H4 (cell line): Measurements from ENCODE around the gene MPND. TPM values are rescaled to one million over a fixed set of nuclear protein-coding genes. Genes with fewer than 3 reads are reported as not detected.
A peak's percentile ranks its signal among the peaks of the same experiment; 100 is the strongest.

Experiments
- DNase-seq: peaks from one replicate; pipeline ENCODE4 v3.0.0-alpha.2; 2015; ENCODE audit warnings: low spot score
- total RNA-seq: library from RNA; depleted of rRNA; stranded (reverse); fragments of >200 nt; shearing (Covaris generic); gene quantifications from 2 replicates; pipeline ENCODE4 v1.2.3, GENCODE V29; 2014; rRNA removed

Gene MPND, protein sequence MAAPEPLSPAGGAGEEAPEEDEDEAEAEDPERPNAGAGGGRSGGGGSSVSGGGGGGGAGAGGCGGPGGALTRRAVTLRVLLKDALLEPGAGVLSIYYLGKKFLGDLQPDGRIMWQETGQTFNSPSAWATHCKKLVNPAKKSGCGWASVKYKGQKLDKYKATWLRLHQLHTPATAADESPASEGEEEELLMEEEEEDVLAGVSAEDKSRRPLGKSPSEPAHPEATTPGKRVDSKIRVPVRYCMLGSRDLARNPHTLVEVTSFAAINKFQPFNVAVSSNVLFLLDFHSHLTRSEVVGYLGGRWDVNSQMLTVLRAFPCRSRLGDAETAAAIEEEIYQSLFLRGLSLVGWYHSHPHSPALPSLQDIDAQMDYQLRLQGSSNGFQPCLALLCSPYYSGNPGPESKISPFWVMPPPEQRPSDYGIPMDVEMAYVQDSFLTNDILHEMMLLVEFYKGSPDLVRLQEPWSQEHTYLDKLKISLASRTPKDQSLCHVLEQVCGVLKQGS
- 1.7 and 2.9 TPM in 2 replicates for total RNA-seq

DNA sequence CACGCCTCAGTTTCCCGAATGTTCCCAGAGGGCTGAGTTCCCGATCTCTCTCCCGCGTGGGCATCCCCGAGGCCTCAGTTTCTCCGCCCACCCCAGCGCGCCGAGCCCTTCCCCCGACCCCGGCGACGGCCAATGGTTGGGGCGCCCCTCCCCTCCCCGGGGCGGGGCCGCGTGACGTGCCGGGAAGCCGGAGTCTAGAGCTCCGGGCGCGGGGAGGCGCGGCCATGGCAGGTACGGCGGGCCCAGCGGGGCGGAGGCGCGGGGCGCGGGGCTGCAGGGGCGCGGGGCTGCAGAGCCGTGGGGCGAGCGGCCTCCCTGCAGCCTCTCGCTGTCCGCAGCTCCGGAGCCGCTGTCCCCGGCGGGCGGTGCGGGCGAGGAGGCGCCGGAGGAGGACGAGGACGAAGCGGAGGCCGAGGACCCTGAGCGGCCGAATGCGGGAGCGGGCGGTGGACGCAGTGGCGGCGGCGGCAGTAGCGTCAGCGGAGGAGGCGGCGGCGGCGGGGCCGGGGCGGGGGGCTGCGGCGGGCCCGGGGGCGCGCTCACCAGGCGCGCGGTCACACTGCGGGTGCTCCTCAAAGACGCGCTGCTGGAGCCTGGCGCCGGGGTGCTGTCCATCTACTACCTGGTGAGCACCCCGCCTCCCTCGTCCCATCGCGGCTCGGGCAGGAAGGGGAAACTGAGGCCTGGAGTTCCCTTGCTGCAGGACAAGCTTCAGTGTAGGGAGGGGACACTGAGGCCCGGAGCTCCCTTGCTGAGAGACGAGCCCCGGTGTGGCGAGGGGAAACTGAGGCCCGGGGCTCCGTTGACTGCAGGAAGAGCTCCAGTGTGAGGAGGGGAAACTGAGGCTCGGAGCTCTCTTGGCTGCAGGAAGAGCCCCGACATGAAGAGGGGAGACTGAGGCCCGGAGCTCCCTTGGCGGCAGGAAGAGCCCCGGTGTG is at the start of gene MPND:
TSS of gene MPND (plus strand) at position 193 of the 938 bp plus-strand sequence. CDS start at position 225, 32 bp downstream.
- peak; percentile 59 for DNase-seq

DNA sequence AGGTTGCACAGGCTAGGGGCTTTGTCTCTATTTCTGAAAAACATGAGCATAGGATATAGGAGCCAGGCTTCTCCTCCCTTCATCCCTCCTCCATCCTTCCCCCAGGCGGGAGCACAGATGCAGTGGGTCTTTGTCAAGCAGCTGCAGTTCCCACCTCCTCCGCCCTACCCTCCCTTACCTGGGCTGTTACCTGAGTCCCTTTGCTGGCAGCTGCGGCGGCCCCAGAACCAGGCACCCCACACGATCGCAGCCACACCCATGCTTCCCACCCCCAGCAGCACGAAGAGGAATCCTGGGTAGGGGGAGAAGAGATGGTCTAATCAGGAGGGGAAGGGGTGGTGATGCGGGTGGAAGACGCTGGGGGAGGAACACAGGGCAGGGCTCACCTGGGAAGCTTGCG is 49.0 kb upstream of the MPND start:
- no peak for DNase-seq

DNA sequence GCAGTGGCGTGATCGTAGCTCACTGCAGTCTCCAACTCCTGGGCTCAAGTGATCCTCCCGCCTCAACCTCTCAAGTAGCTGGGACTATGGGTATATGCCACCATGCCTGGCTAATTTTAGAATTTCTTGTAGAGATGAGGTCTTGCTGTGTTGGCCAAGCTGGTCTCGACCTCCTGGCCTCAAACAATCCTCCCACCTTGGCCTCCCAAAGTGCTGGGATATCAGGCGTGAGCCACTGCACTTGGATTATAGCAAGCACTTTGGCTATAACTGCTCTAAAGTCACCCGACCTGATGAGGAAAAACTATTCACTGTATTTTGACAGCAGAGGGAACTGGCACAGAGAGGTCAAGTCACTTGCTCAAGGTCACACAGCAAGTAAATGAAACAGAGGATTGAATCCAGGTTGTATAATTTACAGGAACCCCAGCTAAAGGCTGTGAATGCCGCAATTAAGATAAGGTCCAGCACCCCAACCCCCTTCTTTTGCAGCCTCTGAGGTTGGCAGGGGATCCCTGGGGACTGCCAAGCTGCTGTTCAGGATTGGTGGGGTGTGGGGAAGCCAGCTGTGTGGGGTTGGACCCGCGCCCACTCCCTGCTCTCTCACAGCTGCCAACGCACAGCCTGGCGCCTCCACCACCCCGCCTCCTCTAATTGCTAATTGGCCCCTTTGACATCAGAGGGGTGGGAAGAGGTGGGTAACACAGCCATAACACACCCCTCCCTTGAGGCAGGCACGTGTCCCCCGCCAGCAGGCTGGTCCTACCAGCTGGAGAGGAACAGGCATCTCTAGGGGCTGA is 47.2 kb upstream of the MPND start:
- peak; percentile 66 for DNase-seq

DNA sequence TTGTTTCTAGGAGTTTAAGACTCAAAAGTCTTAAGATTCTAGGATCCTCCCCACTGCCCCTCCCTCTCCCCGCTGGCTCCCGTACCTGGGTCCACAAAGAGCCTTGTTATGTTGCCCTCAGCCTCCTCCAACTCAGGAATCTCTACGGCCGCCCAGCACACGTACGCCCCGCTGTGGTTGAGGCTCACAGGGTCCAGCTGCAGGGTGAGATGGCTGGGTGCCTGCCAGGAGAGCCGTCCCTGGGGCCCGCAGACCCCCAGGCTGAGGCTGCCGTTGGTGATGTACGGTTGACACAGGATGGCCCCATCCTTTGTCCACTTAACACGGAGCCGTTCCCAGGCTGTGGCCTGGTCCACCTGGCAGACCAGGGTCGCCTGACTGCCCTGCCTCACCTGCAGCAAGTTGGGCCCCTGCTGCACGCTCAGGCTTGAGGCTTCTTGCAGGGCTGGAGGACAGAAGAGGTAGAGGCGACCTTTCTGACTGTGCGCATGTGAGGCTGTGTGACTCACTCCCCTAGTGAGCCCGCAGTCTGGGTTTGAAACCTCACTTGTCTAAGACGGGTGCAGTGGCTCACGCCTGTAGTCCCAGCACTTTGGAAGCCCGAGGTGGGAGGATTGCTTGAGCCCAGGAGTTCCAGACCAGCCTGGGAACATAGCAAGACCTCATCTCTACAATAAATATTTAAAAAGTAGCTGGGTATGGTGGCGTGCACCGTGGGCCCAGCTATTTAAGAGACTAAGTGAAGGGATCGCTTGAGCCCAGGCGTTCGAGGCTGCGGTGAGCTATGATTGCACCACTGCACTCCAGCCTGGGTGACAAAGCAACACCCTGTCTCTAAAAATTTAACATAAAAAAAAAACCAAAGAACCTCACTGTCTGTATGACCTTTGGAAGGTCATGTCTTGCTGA is 45.2 kb upstream of the MPND start:
- no peak for DNase-seq

DNA sequence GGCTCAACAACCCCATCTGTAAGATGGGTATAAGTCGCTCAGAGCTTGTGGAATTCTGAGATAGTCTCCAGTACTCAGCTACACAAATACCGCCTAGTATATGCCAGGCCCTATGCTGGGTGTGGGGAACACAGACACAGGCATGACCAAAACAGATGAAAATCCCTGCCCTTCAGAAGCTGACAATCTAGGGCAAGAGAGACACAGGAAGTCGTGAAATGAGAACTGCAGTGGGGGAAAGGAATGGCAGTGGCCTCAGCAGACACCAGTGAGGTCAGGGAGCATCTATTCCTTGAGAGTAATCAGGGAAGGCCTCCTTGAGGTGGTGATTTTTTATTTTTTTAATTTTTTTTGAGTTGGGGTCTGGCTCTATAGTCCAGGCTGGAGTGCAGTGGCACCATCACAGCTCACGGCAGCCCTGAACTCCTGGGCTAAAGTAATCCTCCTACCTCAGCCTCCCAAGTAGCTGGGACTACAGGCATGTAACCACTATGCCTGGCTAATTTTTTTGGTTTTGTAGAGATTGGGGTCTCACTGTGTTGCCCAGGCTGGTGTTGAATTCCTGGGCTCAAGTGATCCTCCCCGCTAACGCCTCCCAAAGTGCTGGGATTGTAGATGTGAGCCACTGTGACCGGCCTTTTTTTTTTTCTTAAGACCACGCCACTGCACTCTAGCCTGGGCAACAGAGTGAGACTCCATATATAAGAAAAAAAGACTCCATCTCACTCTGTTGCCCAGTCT is 44.4 kb upstream of the MPND start:
- DNase-seq = no peak

DNA sequence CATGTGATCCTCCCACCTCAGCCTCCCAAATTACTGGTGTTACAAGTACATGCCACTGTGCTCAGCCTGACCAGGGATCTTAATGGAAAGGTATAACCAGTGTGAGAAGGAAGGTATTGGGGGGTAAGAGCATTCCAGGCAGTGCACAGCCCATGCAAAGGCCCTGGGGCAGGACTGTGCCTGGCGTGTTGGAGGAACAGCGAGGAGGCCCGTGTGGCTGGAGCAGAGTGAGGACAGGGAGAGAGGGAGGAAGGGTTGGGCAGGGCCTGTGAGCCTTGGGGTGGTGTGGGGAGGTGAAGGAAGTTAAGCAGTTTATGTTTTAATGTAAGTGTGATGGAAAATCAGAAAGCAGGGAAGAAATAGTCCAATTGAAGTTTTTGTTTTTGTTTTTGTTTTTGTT is 42.8 kb upstream of the MPND start:
- no peak for DNase-seq

DNA sequence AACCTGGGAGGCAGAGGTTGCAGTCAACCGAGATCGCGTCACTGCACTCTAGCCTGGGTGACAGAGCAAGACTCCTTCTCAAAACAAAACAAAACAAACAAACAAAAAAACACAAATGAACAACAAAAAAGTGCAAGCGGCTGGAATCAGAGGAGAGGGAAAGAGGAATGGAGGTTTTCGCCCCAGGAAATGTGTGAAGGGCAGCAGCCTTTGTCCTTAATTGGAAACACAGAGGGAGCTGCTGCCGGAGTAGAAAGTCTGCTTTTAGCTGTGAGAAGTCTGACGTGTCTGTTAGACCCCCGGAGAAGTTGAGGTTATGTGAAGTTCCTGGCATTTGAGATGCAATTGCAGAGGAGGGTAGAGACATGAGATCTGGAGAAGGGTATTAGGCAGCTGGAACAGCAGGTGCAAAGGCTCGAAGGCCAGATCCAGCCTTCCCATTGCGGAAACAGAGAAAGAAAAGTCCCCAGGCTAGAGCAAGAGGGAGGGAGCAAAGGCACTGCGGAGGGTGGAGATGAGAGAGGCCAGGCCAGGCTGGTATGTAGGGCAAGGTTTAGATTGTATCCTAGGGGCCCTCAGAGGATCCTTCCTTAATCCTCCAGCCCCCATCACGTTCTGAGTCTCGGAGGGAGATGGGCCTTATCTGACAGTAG is 41.6 kb upstream of the MPND start:
- DNase-seq = no peak

DNA sequence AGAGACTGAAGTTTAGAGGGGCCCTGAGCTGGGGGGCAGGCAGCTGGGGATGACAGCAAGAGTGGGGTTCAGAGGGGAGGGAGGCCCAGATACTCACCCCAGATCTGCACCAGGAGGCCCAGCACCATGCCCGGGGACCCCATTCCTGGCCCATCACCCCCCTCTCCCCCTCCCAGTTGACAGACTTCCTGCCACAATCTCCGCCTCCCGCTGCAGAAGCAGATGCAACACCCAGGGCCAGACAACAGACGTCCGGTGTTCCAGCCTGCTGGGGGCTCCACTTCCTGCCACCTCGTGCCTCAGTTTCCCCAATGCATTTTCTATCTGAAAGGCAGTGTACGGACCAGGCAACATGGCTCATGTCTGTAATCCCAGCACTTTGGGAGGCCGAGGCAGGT is 41.1 kb upstream of the MPND start, which contains the start of gene TMIGD2:
TSS of gene TMIGD2 (minus strand) at position 147 of the 398 bp plus-strand sequence. CDS start at position 143, 4 bp downstream.
- DNase-seq = no peak

DNA sequence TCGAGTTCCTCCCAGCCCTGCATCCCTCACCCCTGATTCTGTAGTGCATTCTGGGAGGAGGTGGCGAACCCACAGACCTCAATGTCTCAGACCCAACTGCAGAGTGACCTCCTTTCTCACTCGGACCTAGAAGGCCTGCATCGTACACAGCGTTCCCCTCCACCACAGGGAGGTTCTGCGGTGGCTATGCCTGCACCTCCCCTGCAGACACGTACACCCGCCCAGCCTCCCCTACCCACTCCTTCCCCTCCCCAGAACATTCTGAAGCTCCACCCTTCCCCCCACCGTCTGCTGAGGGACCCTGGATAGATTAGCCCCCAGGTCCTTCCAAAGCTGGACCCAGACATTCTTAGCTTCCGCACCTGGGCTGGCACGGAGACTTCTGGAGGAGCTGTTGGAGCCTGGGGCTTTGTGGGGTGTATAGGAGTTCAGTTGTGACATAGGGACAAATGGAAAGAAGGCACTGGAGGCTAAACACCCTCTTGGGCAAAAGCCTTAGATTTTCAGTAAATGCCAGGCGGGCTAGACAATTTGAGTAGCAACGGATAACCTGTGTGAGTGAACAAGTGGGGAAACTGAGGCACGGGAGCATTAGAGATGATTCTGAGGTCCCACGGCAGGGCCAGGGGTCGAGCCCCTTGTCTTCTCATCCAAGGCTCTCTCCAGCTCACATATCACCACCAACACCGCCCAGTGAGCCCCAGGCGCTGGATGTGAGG is 39.4 kb upstream of the MPND start:
- DNase-seq = no peak

DNA sequence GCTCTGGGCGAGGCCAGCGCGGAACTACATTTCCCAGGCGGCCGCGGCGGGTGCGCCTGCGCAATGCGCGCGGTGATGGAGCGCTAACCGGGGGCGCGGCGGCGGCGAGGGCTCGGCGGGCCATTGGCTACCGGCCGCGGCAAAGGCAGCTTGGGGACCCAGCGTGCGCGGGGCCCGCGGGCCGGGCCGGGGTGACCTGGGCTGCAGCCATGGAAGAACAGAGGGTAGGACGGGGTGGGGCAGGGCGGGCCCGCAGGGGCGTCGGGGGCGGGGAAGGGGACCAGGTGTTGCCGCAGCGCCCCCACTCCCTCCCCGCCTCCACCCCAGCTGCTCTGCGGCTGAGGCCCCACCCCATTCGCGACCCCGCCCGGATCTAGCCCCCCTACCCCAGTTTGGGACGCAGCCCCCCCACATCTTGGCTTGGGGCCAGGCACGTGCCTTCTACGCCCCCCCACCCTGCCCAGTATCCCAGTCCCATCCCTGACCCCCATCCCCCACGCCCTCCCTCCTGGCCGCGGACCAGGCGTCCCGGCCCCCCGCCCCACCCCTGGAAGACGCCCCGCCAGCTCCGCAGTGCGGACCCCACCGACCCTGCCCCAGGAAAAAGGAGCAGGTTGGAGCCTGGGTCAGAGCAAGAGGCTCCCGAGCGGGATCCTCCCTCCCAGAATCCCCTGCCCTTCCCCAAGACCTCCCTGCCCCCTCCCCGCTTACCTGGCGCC is 38.7 kb upstream of the MPND start, which contains the start of gene FSD1:
TSS of gene FSD1 (plus strand) at position 61 of the 719 bp plus-strand sequence. CDS start at position 210, 149 bp downstream.
- peak; percentile 27 for DNase-seq

DNA sequence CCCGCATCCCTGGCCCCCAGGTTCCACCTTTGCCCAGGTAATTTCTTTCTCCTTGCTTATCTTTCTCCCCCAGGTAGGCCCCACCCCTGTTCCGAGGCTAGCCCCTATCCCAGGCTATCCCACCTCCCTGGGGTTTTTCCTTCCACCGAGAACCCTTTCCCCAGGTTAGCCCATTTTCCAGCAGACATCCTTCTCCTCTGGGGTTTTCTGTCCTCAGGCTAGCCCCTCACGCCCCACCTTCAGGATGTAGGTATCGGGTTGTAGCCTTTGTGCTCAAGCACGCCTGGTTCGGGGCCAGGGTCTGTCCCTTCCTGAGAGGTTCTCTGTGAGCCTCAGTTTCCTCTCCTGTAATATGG is 38.1 kb upstream of the MPND start:
- no peak for DNase-seq

DNA sequence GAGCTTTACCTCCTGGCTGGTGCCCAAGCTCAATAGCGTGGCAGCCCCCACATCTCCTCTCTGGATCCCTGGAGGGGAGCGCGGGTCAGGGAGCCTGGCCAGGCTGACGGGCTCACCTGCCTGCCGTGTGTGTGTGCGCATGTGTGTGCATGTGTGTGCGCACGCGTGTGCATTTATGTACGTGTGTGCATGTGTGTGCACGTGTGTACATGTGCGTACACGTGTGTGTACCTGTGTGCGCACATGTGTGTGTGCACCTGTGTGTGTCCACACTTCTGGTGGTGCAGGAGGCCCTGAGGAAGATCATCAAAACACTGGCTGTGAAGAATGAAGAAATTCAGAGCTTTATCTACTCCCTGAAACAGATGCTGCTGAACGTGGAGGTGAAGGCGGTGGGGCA is 37.7 kb upstream of the MPND start:
- DNase-seq = no peak

DNA sequence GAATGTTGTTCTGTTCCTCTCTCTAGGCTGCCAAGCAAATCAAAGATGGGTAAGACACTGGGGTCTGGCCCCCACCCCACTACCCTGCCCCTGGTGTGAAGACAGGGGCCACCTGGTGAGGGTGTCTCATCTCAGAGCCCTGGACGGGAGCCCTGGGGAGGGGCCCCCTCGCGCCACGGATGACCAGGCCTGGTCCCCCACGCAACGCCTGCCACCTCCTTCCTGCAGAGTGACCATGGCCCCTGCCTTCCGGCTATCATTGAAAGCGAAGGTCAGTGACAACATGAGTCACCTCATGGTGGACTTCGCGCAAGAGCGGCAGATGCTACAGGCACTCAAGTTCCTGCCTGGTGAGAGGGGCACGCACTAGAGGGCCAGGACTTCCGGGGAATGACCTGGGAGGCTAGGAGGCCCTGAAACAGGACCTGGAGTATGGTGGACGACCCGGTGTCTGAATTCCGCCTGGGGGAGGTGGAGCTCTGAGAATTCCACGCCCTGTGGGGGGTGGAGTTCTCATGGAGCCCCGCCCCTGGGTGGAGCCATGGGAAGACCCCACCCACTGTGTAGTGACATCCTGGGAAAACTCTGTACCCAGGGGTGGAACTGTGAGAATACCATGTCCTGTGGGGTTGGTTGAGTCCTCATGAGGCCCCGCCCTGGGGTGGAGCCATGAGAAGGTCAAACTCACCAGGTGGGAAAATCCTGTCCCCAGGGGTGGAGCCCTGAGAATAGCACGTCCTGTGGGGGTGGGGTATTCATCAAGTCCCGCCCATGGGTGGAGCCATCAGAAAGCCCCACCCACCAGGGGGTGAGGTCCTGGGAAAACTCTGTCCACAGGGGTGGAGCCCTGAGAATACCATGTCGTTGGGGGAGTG is 32.9 kb upstream of the MPND start:
- no peak for DNase-seq

DNA sequence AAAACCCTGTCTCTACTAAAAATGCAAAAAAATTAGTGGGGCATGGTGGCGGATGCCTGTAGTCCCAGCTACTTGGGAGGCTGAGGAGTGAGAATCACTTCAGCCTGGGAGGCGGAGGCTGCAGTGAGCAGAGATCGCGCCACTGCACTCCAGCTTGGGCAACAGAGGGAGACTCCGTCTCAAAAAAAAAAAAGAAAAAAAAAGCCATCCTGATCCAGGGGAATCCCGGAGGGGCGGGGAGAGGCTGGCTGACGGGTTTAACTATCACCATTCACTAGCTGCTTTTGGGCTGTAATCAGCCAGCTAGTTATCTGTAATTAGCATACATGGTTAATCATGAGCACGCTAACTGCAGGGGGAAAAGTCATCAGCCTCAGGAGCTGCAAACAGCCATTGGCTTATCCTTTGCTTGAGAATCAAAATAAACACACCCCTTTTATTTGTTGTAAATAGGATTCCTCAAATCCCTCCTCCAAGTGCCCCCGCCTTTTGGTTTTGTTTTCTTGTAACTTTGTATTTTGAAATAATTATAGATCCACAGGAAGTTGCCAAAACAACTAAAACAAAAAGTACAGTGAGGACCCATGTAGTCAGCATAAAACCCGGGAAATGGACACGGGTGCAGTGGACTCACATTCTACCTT is 29.4 kb upstream of the MPND start:
- no peak for DNase-seq

DNA sequence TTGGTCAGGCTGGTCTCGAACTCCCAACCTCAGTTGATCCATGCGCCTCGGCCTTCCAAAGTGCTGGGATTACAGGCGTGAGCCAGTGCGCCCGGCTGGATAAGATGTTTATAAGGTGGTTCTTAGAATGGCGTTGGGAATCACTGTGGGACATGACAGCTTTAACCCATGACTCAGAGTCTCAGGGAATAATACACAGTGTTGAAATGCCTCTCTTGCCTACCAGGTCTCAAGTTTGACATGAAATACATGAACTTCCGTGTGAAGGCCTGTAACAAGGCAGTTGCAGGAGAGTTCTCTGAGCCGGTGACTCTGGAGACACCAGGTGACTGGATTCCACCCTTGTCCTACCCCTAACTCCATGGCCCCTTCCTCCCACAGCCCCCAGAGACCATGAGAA is 26.4 kb upstream of the MPND start:
- no peak for DNase-seq

DNA sequence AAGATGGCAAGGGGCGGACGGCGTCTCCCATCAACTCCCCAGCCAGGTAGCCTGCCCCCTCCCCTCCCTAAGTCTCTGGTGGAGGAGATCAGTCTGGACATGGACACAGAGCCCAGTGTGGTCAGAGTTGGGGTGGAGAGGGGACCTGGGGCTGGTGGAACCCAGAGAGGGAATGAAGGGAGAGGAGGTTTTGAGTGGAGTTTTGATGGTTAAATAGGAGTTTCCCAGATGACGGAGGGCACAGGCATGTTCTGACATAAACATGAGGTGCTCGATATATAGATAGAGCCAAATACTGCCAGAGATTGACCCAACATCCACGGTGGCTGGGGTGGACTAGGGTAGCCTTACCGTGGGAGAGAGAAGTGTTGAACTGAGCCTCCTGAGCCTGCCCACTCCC is 24.9 kb upstream of the MPND start:
- DNase-seq = no peak
